GM23338 (cell line): Measurements from ENCODE around the gene CD180. TPM values are rescaled to one million over a fixed set of nuclear protein-coding genes. Genes with fewer than 3 reads are reported as not detected.

Experiments used
- ATAC-seq: fragments of 200-7000 bp; cut with Tn5 transposase; 3 replicates; pipeline ENCODE4 v1.9.1; 2020
- DNase-seq: peaks from one replicate; pipeline ENCODE4 v3.0.0-alpha.2; 2015; ENCODE audit warnings: low spot score
- H2AFZ ChIP-seq: fragments of 200-600 bp; sonication (generic); 2 replicates; pipeline ENCODE4 v1.8.0; 2016; ENCODE audit warnings: antibody characterized with exemption, mild to moderate bottlenecking, moderate library complexity
- H3F3A ChIP-seq: fragments of 200-600 bp; sonication (generic); replicated peaks from 2 replicates; pipeline ENCODE4 v1.8.0; 2017; ENCODE audit warnings: antibody characterized with exemption, mixed run types, low read depth
- H3K27ac ChIP-seq: fragments of 200-600 bp; sonication (generic); 2 replicates; pipeline ENCODE4 v1.6.1; 2016; ENCODE audit warnings: low read depth
- H3K27me3 ChIP-seq: fragments of 200-600 bp; sonication (generic); 2 replicates; pipeline ENCODE4 v1.8.0; 2016; ENCODE audit warnings: mild to moderate bottlenecking, mixed run types, moderate library complexity; ENCODE audit not compliant: insufficient read depth
- H3K36me3 ChIP-seq: fragments of 200-600 bp; sonication (generic); 2 replicates; pipeline ENCODE4 v1.8.0; 2016; ENCODE audit warnings: mild to moderate bottlenecking; ENCODE audit not compliant: insufficient read depth
- H3K4me1 ChIP-seq: fragments of 200-600 bp; sonication (generic); 2 replicates; pipeline ENCODE4 v1.8.0; 2016; ENCODE audit warnings: mild to moderate bottlenecking, moderate library complexity; ENCODE audit not compliant: insufficient read depth
- H3K4me2 ChIP-seq: fragments of 200-600 bp; sonication (generic); 2 replicates; pipeline ENCODE4 v1.7.1; 2017; ENCODE audit warnings: mixed run types
- H3K4me3 ChIP-seq: fragments of 200-600 bp; sonication (generic); 2 replicates; pipeline ENCODE4 v1.6.1; 2016; ENCODE audit warnings: mixed run types
- H3K79me2 ChIP-seq: fragments of 200-600 bp; sonication (generic); replicated peaks from 2 replicates; pipeline ENCODE4 v1.8.0; 2017; ENCODE audit warnings: mild to moderate bottlenecking; ENCODE audit not compliant: insufficient read depth
- H3K9me2 ChIP-seq: fragments of 200-600 bp; sonication (generic); 2 replicates; pipeline ENCODE4 v1.8.0; 2017; ENCODE audit not compliant: insufficient read depth
- H4K20me1 ChIP-seq: fragments of 200-600 bp; sonication (generic); replicated peaks from 2 replicates; pipeline ENCODE4 v1.8.0; 2017; ENCODE audit warnings: mild to moderate bottlenecking; ENCODE audit not compliant: insufficient read depth
- H3K27ac Mint-ChIP-seq: 2 replicates; pipeline ENCODE4 v1.8.0; 2020; ENCODE audit warnings: inconsistent platforms, mild to moderate bottlenecking, moderate library complexity, mixed read lengths
- H3K27me3 Mint-ChIP-seq: 3 replicates; pipeline ENCODE4 v1.8.0; 2022; ENCODE audit warnings: low read depth, mild to moderate bottlenecking, moderate library complexity, mixed read lengths, inconsistent platforms; ENCODE audit not compliant: insufficient read depth, poor library complexity
- H3K36me3 Mint-ChIP-seq: 3 replicates; pipeline ENCODE4 v1.8.0; 2021; ENCODE audit warnings: low read depth, mild to moderate bottlenecking, inconsistent platforms, moderate library complexity, mixed read lengths
- H3K4me1 Mint-ChIP-seq: 3 replicates; pipeline ENCODE4 v1.8.0; 2020; ENCODE audit warnings: mild to moderate bottlenecking, inconsistent platforms, mixed read lengths
- H3K4me3 Mint-ChIP-seq: 3 replicates; pipeline ENCODE4 v1.8.0; 2021; ENCODE audit warnings: moderate library complexity, mild to moderate bottlenecking, inconsistent platforms, mixed read lengths
- H3K9me3 Mint-ChIP-seq: 3 replicates; pipeline ENCODE4 v1.8.0; 2020; ENCODE audit warnings: moderate library complexity, mild to moderate bottlenecking, inconsistent platforms, mixed read lengths
- CREB1 ChIP-seq: fragments of 250-450 bp; sonication (Bioruptor Pico); IDR thresholded peaks from 2 replicates; pipeline ENCODE4 v1.5.0; 2020; ENCODE audit warnings: low read depth, mild to moderate bottlenecking, moderate library complexity
- JUNB ChIP-seq: IDR thresholded peaks from one replicate; pipeline ENCODE4 v1.6.1; 2016; ENCODE audit warnings: antibody characterized with exemption; ENCODE audit not compliant: unreplicated experiment
- STAT1 ChIP-seq: IDR thresholded peaks from one replicate; pipeline ENCODE4 v1.6.1; 2016; ENCODE audit warnings: antibody characterized with exemption; ENCODE audit not compliant: unreplicated experiment
- ZNF114 ChIP-seq: fragments of 250-450 bp; sonication (Bioruptor Pico); IDR thresholded peaks from 2 replicates; pipeline ENCODE4 v1.5.0; 2020; ENCODE audit warnings: mild to moderate bottlenecking, moderate library complexity
- ZNF331 ChIP-seq: fragments of 250-450 bp; sonication (Bioruptor Pico); IDR thresholded peaks from 2 replicates; pipeline ENCODE4 v1.5.0; 2020; ENCODE audit warnings: low read depth, mild to moderate bottlenecking, moderate library complexity
- polyA plus RNA-seq: library from polyadenylated mRNA; unstranded; fragments of >200 nt; fragmentation: Nextera tagmentation; extraction: Ambion mirVana; gene quantifications from 2 replicates; pipeline ENCODE4 v1.2.1, GENCODE V29; 2016
- total RNA-seq: library from RNA; depleted of rRNA; stranded (reverse); fragments of >200 nt; shearing (Covaris generic); gene quantifications from 2 replicates; pipeline ENCODE4 v1.2.3, GENCODE V29; 2014
- TF ChIP-seq, protein P1 (sequence below): fragments of 250-450 bp; sonication (Bioruptor Pico); IDR thresholded peaks from 2 replicates; pipeline ENCODE4 v1.5.0; 2020; ENCODE audit warnings: mild to moderate bottlenecking, moderate library complexity
- TF ChIP-seq, protein P2 (sequence below), 2 experiments: fragments of 200-600 bp in 1 of 2; sonication (generic) in 1 of 2; conservative IDR thresholded peaks; 2 replicates each; pipeline versions ENCODE4 v1.5.1 to v1.6.1; 2016 to 2017; ENCODE audit warnings: antibody characterized with exemption in 2 of 2, low read depth in 2 of 2, mild to moderate bottlenecking in 2 of 2, moderate library complexity in 1 of 2

The CD180 gene
- total and polyA plus RNA-seq, 2 experiments from 2014 or later = not detected

- TF ChIP-seq ZNF114 (CRISPR knock-in tag) = no peak
- no peak for TF ChIP-seq JUNB
- TF ChIP-seq, protein P1, sequence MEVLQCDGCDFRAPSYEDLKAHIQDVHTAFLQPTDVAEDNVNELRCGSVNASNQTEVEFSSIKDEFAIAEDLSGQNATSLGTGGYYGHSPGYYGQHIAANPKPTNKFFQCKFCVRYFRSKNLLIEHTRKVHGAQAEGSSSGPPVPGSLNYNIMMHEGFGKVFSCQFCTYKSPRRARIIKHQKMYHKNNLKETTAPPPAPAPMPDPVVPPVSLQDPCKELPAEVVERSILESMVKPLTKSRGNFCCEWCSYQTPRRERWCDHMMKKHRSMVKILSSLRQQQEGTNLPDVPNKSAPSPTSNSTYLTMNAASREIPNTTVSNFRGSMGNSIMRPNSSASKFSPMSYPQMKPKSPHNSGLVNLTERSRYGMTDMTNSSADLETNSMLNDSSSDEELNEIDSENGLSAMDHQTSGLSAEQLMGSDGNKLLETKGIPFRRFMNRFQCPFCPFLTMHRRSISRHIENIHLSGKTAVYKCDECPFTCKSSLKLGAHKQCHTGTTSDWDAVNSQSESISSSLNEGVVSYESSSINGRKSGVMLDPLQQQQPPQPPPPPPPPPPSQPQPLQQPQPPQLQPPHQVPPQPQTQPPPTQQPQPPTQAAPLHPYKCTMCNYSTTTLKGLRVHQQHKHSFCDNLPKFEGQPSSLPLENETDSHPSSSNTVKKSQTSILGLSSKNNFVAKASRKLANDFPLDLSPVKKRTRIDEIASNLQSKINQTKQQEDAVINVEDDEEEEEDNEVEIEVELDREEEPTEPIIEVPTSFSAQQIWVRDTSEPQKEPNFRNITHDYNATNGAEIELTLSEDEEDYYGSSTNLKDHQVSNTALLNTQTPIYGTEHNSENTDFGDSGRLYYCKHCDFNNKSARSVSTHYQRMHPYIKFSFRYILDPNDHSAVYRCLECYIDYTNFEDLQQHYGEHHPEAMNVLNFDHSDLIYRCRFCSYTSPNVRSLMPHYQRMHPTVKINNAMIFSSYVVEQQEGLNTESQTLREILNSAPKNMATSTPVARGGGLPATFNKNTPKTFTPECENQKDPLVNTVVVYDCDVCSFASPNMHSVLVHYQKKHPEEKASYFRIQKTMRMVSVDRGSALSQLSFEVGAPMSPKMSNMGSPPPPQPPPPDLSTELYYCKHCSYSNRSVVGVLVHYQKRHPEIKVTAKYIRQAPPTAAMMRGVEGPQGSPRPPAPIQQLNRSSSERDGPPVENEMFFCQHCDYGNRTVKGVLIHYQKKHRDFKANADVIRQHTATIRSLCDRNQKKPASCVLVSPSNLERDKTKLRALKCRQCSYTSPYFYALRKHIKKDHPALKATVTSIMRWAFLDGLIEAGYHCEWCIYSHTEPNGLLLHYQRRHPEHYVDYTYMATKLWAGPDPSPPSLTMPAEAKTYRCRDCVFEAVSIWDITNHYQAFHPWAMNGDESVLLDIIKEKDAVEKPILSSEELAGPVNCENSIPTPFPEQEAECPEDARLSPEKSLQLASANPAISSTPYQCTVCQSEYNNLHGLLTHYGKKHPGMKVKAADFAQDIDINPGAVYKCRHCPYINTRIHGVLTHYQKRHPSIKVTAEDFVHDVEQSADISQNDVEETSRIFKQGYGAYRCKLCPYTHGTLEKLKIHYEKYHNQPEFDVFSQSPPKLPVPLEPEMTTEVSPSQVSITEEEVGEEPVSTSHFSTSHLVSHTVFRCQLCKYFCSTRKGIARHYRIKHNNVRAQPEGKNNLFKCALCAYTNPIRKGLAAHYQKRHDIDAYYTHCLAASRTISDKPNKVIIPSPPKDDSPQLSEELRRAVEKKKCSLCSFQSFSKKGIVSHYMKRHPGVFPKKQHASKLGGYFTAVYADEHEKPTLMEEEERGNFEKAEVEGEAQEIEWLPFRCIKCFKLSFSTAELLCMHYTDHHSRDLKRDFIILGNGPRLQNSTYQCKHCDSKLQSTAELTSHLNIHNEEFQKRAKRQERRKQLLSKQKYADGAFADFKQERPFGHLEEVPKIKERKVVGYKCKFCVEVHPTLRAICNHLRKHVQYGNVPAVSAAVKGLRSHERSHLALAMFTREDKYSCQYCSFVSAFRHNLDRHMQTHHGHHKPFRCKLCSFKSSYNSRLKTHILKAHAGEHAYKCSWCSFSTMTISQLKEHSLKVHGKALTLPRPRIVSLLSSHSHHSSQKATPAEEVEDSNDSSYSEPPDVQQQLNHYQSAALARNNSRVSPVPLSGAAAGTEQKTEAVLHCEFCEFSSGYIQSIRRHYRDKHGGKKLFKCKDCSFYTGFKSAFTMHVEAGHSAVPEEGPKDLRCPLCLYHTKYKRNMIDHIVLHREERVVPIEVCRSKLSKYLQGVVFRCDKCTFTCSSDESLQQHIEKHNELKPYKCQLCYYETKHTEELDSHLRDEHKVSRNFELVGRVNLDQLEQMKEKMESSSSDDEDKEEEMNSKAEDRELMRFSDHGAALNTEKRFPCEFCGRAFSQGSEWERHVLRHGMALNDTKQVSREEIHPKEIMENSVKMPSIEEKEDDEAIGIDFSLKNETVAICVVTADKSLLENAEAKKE (CRISPR knock-in tag) = no peak
- no peak for TF ChIP-seq ZNF331 (CRISPR knock-in tag)
Measured at GRCh38 chr5:67160272-67160671, 36.3 kb downstream of the CD180 start (continued).

DNA sequence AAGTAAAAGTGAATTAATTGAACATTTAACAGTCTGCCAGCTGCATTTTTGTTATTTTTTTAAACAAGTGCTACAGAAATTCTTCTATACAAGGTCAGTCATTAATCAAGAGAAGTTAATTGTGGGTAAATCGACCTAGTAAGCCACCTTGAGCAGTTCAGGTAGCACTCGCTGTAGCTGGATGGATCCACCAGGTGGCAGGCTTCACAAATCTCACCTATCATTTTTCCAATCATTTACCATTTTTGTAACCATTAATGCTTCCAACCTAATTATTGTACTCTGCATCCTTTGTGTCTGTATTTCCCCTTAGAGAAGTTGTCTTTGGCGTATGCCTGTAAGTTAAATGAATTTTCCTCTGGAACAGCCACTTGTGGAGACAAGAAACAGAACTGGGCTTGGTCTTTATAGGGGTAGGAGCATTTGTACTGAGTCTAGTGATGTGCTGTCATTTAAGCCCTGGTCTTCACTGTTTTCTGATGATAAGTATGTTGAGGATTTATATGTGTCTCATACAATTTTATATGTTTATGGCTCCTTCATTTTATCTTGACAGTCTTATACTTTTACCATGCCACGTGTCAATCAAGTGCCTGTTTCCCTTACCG, 39.5 kb downstream of the CD180 start:
- Mint-ChIP-seq H3K27me3 (no peaks in the 10 kb centered on the region), H3K4me1 (peaks cover 14% of the 10 kb centered on the region; the same call in 2 of the 3 replicates), H3K36me3 (no peaks in the 10 kb centered on the region), H3K27ac (no peak overlapping the region), H3K9me3 (no peaks in the 10 kb centered on the region), H3K4me3 (no peak overlapping the region)
- Histone ChIP-seq H3K79me2 (no peaks in the 10 kb centered on the region), H3K4me2 (no peak overlapping the region), H3K4me1 (no peaks in the 10 kb centered on the region; the same call in 1 of the 2 replicates), H3F3A (no peaks in the 10 kb centered on the region), H3K27ac (no peak overlapping the region), H3K4me3 (no peak overlapping the region), H4K20me1 (no peaks in the 10 kb centered on the region), H2AFZ (no peak overlapping the region), H3K36me3 (no peaks in the 10 kb centered on the region), H3K27me3 (no peaks in the 10 kb centered on the region), H3K9me2 (no peaks in the 10 kb centered on the region)
- TF ChIP-seq STAT1 (no peak), CREB1 (CRISPR knock-in tag) (no peak)
- TF ChIP-seq, protein P2, sequence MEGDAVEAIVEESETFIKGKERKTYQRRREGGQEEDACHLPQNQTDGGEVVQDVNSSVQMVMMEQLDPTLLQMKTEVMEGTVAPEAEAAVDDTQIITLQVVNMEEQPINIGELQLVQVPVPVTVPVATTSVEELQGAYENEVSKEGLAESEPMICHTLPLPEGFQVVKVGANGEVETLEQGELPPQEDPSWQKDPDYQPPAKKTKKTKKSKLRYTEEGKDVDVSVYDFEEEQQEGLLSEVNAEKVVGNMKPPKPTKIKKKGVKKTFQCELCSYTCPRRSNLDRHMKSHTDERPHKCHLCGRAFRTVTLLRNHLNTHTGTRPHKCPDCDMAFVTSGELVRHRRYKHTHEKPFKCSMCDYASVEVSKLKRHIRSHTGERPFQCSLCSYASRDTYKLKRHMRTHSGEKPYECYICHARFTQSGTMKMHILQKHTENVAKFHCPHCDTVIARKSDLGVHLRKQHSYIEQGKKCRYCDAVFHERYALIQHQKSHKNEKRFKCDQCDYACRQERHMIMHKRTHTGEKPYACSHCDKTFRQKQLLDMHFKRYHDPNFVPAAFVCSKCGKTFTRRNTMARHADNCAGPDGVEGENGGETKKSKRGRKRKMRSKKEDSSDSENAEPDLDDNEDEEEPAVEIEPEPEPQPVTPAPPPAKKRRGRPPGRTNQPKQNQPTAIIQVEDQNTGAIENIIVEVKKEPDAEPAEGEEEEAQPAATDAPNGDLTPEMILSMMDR (conservative IDR thresholded peaks at IDR 0.05; ENCODE audit: low read depth in 2 of 2) = peak; percentile 75 to 92
- DNase-seq = peak; percentile 64
- peak; percentile 75 for ATAC-seq
